Prostate gland (tissue), 2 donors: Measurements from ENCODE around the gene INPP5D.

ENCODE experiments used
- POLR2A ChIP-seq: fragments of 450-650 bp; IDR thresholded peaks from one replicate; pipeline ENCODE4 v1.6.1; 2016; ENCODE audit warnings: antibody characterized with exemption, mild to moderate bottlenecking
- TF ChIP-seq, protein P1 (sequence below), 4 experiments: fragments of 200-600 bp in 2 of 4; fragments of 450-650 bp in 2 of 4; sonication (generic) in 2 of 4; IDR thresholded peaks; 1 replicate in 3 of 4; 2 replicates in 1 of 4; pipeline ENCODE4 v1.5.1; 2016 to 2019; ENCODE audit warnings: antibody characterized with exemption in 4 of 4, mild to moderate bottlenecking in 2 of 4, moderate library complexity in 2 of 4

DNA sequence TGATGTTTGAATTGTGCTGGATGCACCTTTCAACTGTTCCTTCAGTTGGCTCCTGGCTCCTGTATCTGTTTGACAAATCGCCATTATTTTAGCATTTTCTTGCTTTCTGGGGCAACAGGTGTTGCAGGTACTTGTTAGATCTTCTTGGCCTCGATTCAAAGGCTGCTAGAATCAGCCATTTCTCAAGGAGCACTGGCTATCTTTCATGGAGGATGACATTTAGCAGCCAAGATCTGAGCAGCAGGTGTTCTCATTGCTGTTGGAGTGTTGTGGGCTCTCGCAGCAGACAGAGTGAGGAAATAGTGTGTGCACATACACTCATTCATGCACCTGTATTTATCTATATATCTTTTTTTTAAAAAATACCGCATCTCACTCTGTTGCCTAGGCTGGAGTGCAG, 52.2 kb downstream of the INPP5D start:
- TF ChIP-seq POLR2A: no peak
- TF ChIP-seq, protein P1, sequence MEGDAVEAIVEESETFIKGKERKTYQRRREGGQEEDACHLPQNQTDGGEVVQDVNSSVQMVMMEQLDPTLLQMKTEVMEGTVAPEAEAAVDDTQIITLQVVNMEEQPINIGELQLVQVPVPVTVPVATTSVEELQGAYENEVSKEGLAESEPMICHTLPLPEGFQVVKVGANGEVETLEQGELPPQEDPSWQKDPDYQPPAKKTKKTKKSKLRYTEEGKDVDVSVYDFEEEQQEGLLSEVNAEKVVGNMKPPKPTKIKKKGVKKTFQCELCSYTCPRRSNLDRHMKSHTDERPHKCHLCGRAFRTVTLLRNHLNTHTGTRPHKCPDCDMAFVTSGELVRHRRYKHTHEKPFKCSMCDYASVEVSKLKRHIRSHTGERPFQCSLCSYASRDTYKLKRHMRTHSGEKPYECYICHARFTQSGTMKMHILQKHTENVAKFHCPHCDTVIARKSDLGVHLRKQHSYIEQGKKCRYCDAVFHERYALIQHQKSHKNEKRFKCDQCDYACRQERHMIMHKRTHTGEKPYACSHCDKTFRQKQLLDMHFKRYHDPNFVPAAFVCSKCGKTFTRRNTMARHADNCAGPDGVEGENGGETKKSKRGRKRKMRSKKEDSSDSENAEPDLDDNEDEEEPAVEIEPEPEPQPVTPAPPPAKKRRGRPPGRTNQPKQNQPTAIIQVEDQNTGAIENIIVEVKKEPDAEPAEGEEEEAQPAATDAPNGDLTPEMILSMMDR (IDR thresholded peaks at IDR 0.05): no peak
